MV-4-11 (cell line): ENCODE measurements around the gene ARL3.
"Not testable (repeated sequence)": the region's sequence is repeated elsewhere in the genome, so short reads cannot be mapped to it uniquely, and the experiment has no call there.

Experiments used
- DNase-seq: peaks from one replicate; lab custom pipeline; 2025; lab: John Stamatoyannopoulos, UW

Gene ARL3

GRCh38 chr10:102735065-102735562 is 20.9 kb upstream of the ARL3 start:
- DNase-seq, result no peak

DNA sequence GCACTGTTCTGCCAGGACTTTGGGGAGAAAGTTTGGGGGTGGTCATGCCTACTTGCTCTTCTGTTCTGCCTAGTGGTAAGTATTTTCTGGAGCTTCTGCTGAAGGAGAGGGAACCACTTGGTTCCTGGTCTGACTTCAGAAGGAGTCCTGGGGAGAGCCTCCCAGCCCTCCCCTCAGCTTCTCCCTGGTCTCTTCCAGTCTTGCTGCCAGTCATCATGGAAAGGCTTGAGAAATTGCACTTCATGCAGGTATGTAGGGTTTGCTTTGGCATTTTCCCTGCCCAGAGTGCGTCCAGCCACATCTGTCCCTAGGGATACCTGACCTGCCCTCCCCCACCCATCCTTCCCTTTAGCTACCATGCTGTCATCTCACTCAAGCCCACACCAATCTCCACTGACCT is 18.5 kb upstream of the ARL3 start:
- no peak for DNase-seq

GRCh38 chr10:102731222-102731800 is 17.1 kb upstream of the ARL3 start:
- no peak for DNase-seq

- peak; percentile 73 for DNase-seq
These were observed 15.1 kb upstream of the ARL3 start for GRCh38 chr10:102729029-102730026.

- DNase-seq, result no peak
These were observed 13.0 kb upstream of the ARL3 start for GRCh38 chr10:102727037-102727818.

GRCh38 chr10:102726274-102726673 is 12.1 kb upstream of the ARL3 start:
- no peak for DNase-seq

DNA sequence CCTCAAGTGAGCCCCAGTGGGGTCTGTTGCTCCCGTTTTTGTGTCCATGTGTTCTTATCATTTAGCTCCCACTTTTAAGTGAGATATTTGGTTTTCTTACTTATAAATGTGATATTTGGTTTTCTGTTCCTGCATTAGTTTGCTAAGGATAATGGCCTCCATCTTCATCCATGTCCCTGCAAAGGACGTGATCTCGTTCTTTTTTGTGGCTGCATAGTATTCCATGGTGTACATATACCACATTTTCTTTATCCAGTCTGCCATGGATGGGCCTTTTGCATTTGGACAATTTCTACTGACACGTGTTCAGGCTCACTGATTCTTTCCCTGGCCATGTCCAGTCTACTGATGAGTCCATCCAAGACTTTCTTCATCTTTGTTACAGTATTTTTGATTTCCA is 9.8 kb upstream of the ARL3 start:
- no peak for DNase-seq

DNA sequence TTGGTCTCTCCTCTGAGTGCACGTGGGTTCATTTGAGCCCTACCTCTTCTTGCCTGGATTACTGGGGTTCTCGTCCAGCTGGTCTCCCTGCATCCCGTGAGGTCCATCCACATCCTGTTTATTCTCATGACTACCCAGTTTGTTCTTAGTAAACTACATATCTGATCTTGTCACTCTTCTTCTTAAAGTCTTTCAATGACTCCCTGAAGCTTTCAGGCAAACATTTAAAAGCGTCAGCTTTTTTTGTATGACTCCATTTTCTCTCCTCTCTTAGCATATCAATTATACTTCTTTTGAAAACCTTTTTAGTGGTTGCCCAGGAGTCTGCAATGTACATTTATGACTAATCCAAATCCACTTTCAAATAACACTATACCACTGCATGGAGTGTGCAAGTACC is 7.8 kb upstream of the ARL3 start:
- no peak for DNase-seq

DNA sequence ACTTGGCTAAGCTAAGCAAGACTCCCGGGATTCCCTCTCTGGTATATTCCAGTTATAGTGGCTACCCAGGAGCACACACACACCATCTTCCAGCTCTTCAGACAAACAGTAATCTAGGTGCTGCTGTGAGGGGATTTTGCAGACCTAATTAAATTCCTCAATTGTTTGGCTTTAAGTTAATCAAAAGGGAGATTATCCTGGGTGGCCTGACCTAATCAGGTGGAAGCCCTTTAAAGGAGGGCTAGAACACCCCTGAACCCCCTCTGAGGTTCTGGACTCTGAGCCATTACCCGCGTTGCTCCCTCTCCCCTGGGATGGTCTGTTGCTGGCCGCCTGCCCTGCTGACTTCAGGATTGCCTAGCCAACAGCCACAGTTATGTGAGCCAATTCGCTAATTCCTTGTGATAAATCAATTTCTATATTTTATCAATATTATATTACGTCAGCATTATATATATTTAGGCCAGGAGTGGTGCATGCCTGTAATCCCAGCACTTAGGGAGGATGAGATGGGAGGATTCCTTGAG is 6.6 kb upstream of the ARL3 start:
- DNase-seq, result no peak

DNA sequence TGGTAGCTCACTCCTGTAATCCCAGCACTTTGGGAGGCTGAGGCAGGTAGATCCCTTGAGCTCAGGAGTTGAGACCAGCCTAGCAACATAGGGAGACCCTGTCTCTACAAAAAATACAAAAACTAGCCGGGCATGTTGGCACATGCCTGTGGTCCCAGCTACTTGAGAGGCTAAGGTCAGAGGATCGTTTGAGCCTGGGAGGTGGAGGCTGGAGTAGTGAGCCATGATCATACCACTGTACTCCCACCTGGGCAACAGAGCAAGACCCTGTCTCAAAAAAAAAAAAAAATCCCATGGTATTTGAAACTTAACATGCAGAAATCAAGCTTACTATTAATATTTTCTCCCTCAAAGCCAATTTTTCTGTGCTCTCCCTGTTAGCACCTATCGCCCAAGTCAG is 6.1 kb upstream of the ARL3 start:
- no peak for DNase-seq

- peak; percentile 19 for DNase-seq
These were observed 4.0 kb upstream of the ARL3 start for GRCh38 chr10:102718220-102718619.

DNA sequence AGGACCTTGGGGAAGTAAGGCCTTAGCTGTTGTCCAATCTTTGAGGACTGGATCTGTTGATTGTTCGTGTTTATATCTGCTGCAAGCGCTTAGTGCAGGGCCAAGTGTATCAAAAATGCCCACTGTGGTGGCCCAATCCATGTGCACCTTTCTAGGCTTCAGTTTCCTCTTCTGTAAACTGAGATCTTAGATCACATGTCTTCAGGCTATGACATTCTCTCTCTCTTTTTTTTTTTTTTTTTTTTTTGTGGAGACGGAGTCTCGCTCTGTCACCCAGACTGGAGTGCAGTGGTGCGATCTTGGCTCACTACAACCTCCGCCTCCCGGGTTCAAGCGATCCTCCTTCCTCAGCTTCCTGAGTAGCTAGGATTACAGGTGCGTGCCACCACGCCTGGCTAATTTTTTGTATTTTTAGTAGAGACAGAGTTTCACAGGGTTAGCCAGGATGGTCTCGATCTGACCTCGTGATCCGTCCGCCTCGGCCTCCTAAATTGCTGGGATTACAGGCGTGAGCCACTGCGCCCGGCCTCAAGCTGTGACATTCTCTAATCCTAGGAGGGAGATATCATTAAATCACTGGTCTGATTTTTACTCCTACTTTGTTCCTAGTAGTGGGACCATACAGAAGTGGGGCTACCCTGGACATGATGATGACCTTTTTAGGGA is 2.8 kb upstream of the ARL3 start:
- DNase-seq, result not testable (repeated sequence)

DNA sequence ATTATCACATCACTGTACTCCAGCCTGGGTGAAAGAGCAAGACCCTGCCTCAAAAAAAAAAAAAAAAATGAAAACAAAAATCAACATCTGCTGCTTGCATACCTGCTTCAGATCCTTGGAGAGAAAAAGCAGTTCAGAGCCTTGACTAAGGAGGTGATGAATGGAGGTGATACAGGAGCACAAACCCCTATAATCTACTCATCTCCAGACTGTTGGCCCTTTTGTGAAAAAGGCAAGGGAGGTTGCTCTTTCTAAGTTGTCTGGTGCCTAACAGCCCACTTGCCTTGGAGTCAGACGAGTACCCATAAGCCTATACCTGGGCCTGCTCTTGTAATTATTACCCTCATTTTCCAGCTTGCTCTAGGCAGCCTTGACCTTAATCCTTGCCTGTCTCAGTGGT is 1.7 kb upstream of the ARL3 start:
- no peak for DNase-seq

DNA sequence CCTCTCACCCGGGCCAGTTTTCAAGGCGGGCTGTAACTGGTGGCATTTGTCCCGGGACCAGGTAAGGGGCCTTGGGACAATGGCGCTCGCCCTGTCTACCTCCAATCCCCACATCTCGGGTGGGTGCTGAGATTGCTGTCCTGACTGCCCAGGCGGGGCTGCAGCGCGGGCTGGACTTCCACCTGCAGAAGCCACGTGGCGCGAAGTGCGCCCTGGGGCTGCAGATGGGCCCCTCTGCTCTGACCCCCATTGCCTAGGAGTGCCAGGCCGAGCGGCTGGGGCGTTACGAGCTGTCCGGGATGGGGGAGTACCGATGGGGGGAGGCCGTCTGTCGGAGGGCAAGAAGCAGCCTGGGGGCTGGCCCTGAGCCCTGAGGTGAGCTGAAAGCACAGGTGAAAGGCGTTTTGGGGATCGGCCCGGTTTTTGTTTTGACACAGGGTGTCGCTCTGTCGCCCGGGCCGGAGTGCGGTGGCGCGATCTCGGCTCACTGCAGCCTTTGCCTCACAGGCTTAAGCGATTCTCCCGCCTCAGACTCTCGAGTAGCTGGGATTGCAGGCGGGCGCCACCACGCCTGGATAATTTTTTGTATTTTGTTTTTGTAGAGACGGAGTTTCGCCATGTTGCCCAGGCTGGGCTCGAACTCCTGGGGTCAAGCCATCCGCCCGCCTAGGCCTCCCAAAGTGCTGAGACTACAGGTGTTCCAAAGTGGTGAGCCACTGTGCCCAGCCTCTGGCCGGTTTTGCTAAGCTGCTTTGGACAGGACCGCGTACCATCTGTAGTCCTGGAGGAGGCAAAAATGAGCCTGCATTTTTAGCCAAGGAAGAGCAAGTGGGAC is 641 bp upstream of the ARL3 start, which contains the start of gene SFXN2:
SFXN2 (plus strand) TSS at position 16 of the 835 bp plus-strand sequence. CDS start 12,001 bp downstream, outside the sequence.
- DNase-seq, result peak; percentile 10

- DNase-seq, result no peak
These were observed 721 bp downstream of the ARL3 start for GRCh38 chr10:102713539-102713813.

DNA sequence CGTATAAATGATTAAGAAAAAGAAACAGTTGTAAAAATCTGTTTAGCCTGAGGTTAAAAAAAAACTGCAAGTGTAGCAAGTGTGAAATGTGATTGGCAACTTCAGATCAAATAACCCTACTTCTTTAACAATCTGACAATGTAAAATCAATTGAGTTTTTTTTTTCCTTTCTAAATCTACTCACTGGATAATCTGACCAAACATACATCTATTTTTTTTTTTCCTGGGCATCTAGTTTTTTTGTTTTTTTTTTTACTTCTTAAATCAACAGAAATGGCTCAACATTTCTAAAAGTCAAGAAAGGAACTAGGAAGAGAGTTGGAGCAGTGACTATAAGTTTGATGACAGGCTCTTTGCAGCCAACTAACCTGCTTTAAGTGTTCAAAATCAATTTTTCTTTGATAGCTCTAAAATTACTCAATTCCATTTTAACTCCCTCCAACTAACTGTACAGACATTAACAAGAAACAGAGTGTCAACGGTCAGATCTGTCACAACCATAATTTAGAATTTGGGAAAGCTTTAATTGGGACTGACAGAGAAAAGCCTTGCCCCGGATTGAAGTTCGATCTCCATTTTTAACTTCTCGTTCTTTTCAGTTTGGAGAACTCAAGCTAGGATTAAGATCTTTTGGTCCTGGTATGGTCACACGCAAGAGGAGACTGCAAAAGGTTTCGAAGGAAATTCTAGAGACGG is 1.2 kb downstream of the ARL3 start:
- DNase-seq, result peak; percentile 45

GRCh38 chr10:102712089-102712488 is 2.1 kb downstream of the ARL3 start:
- no peak for DNase-seq

DNA sequence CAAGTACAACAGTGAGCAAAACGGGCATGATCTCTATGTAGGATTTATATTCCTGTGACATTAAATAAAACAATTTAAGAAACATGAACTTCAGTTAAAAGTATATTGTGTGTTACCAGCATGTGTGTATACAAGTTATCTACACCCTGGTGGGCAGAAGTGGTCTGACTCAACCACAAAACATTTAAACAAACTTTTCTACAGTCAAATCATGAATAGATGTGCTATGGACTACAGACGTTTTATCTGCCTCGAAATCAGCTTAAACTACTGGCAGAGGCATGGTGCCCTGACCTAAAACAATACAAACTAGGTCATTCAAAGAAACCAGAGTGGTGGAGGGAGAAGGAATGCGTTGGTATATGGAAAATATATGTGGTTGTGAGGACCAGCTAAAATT is 3.6 kb downstream of the ARL3 start:
- DNase-seq, result no peak

GRCh38 chr10:102705531-102705930 is 8.7 kb downstream of the ARL3 start:
- peak; percentile 54 for DNase-seq

- DNase-seq, result no peak
These were observed 9.3 kb downstream of the ARL3 start for GRCh38 chr10:102704915-102705314.
